ENCODE results near the gene KIF2C.
"Not testable (repeated sequence)": the region's sequence is repeated elsewhere in the genome, so short reads cannot be mapped to it uniquely, and the experiment has no call there.

Gene KIF2C

GRCh38 chr1:44739307-44740178 lies at the start of gene KIF2C:
TSS of gene KIF2C (plus strand) at chr1:44739837. CDS start at chr1:44739933, 96 bp downstream.
- peak; percentile 91 to 94 (median 93) for DNase-seq

GRCh38 chr1:44693159-44693558 lies 46.5 kb upstream of the KIF2C start:
- DNase-seq = no peak

- no peak for DNase-seq
Observed at GRCh38 chr1:44693900-44694299, 45.7 kb upstream of the KIF2C start.

GRCh38 chr1:44694863-44695478 lies 44.7 kb upstream of the KIF2C start:
- DNase-seq = no peak

GRCh38 chr1:44695671-44696070 lies 44.0 kb upstream of the KIF2C start:
- no peak for DNase-seq

GRCh38 chr1:44696101-44696500 lies 43.5 kb upstream of the KIF2C start:
- DNase-seq = no peak

GRCh38 chr1:44696789-44697345 lies 42.8 kb upstream of the KIF2C start:
- peak; percentile 2 to 53 (median 12) for DNase-seq

- DNase-seq = no peak
Observed at GRCh38 chr1:44698138-44698537, 41.5 kb upstream of the KIF2C start.

- DNase-seq = not testable (repeated sequence)
Observed at GRCh38 chr1:44699375-44699774, 40.3 kb upstream of the KIF2C start.

GRCh38 chr1:44700573-44700972 lies 39.1 kb upstream of the KIF2C start:
- DNase-seq = no peak

GRCh38 chr1:44701141-44701573 lies 38.5 kb upstream of the KIF2C start:
- no peak for DNase-seq

- no peak for DNase-seq
Observed at GRCh38 chr1:44705470-44705869, 34.2 kb upstream of the KIF2C start.

GRCh38 chr1:44705938-44706337 lies 33.7 kb upstream of the KIF2C start:
- DNase-seq = no peak

- DNase-seq = no peak
Observed at GRCh38 chr1:44707112-44707881, 32.3 kb upstream of the KIF2C start.

- DNase-seq = peak in 4 of 6 experiments; percentile 15 to 59 (median 44)
Observed at GRCh38 chr1:44707959-44708831, 31.4 kb upstream of the KIF2C start.

GRCh38 chr1:44713321-44713781 lies 26.3 kb upstream of the KIF2C start:
- no peak for DNase-seq

GRCh38 chr1:44714532-44714931 lies 25.1 kb upstream of the KIF2C start:
- DNase-seq = no peak

- peak; percentile 40 to 80 (median 60) for DNase-seq
Observed at GRCh38 chr1:44714944-44715571, 24.6 kb upstream of the KIF2C start.

- no peak for DNase-seq
Observed at GRCh38 chr1:44717156-44717555, 22.5 kb upstream of the KIF2C start.

GRCh38 chr1:44717653-44718052 lies 22.0 kb upstream of the KIF2C start:
- no peak for DNase-seq

GRCh38 chr1:44718091-44718490 lies 21.5 kb upstream of the KIF2C start:
- DNase-seq = no peak

Data from stimulated activated naive CD4-positive, alpha-beta T cell (primary cell).